Trophoblast cell (in vitro differentiated cells and primary cell): Measurements from ENCODE around the gene WDR86.

Experiments
- DNase-seq, 2 donors: peaks; one replicate each; pipeline ENCODE4 v3.0.0-alpha.2; 2016
- H2AFZ ChIP-seq: 2 replicates; pipeline ENCODE4 v1.6.1; 2013; ENCODE audit warnings: low read length, moderate library complexity, mild to moderate bottlenecking; ENCODE audit not compliant: insufficient read depth, poor library complexity
- H2AK5ac ChIP-seq: 2 replicates; pipeline ENCODE4 v1.6.1; 2013; ENCODE audit warnings: mild to moderate bottlenecking, low read length
- H2BK120ac ChIP-seq: 2 replicates; pipeline ENCODE4 v1.6.1; 2013; ENCODE audit warnings: low read length, mild to moderate bottlenecking, moderate library complexity; ENCODE audit not compliant: insufficient read depth, poor library complexity
- H2BK12ac ChIP-seq: 2 replicates; pipeline ENCODE4 v1.6.1; 2013; ENCODE audit warnings: mild to moderate bottlenecking, low read length, moderate library complexity
- H2BK5ac ChIP-seq: 2 replicates; pipeline ENCODE4 v1.6.1; 2013; ENCODE audit warnings: low read length, low read depth, moderate library complexity, mild to moderate bottlenecking; ENCODE audit not compliant: poor library complexity
- H3K14ac ChIP-seq: 2 replicates; pipeline ENCODE4 v1.6.1; 2013; ENCODE audit warnings: mild to moderate bottlenecking, low read length
- H3K18ac ChIP-seq: 2 replicates; pipeline ENCODE4 v1.6.1; 2013; ENCODE audit warnings: mild to moderate bottlenecking, low read length
- H3K23ac ChIP-seq: 2 replicates; pipeline ENCODE4 v1.6.1; 2013; ENCODE audit warnings: low read length
- H3K27ac ChIP-seq: 2 replicates; pipeline ENCODE4 v1.5.1; 2013; ENCODE audit warnings: low read depth, mild to moderate bottlenecking, inconsistent platforms, low read length, moderate library complexity
- H3K27me3 ChIP-seq: 2 replicates; pipeline ENCODE4 v1.6.1; 2013; ENCODE audit warnings: inconsistent platforms, mild to moderate bottlenecking, low read length, moderate library complexity; ENCODE audit not compliant: insufficient read depth
- H3K36me3 ChIP-seq, 2 experiments: 1 replicate in 1 of 2; 2 replicates in 1 of 2; pipeline ENCODE4 v1.6.1; 2013; ENCODE audit warnings: low read length in 2 of 2, mild to moderate bottlenecking in 2 of 2, moderate library complexity in 1 of 2; ENCODE audit not compliant: insufficient read depth in 2 of 2, control insufficient read depth in 1 of 2
- H3K4ac ChIP-seq: 2 replicates; pipeline ENCODE4 v1.6.1; 2013; ENCODE audit warnings: low read depth, mild to moderate bottlenecking, low read length, moderate library complexity
- H3K4me1 ChIP-seq, 2 experiments: 1 replicate in 1 of 2; 2 replicates in 1 of 2; pipeline ENCODE4 v1.6.1; 2013; ENCODE audit warnings: low read length in 2 of 2, mild to moderate bottlenecking in 2 of 2, moderate library complexity in 1 of 2; ENCODE audit not compliant: insufficient read depth in 2 of 2, control insufficient read depth in 1 of 2
- H3K4me2 ChIP-seq: 2 replicates; pipeline ENCODE4 v1.6.1; 2013; ENCODE audit warnings: inconsistent platforms, mild to moderate bottlenecking, low read length, moderate library complexity
- H3K4me3 ChIP-seq: 2 replicates; pipeline ENCODE4 v1.5.1; 2013; ENCODE audit warnings: mild to moderate bottlenecking, low read depth, low read length, inconsistent platforms
- H3K79me1 ChIP-seq: one replicate; pipeline ENCODE4 v1.6.1; 2013; ENCODE audit warnings: low read length
- H3K79me2 ChIP-seq: 2 replicates; pipeline ENCODE4 v1.6.1; 2013; ENCODE audit warnings: low read length, mild to moderate bottlenecking; ENCODE audit not compliant: control insufficient read depth, insufficient read depth, poor library complexity
- H3K9ac ChIP-seq: 2 replicates; pipeline ENCODE4 v1.6.1; 2013; ENCODE audit warnings: mild to moderate bottlenecking, low read length
- H3K9me3 ChIP-seq: 2 replicates; pipeline ENCODE4 v1.6.1; 2013; ENCODE audit warnings: low read depth, mild to moderate bottlenecking, control low read depth, inconsistent platforms, low read length; ENCODE audit not compliant: insufficient read depth
- H4K12ac ChIP-seq: 2 replicates; pipeline ENCODE4 v1.6.1; 2013; ENCODE audit warnings: low read depth, mild to moderate bottlenecking, low read length, moderate library complexity
- H4K8ac ChIP-seq: 2 replicates; pipeline ENCODE4 v1.6.1; 2013; ENCODE audit warnings: low read depth, mild to moderate bottlenecking, low read length, moderate library complexity
- H4K91ac ChIP-seq: one replicate; pipeline ENCODE4 v1.6.1; 2013; ENCODE audit warnings: low read depth, mild to moderate bottlenecking, low read length, moderate library complexity
- WGBS: extraction: QIAGEN DNeasy Blood & Tissue Kit; methylation state at CpG from one replicate; pipeline ENCODE4 v1.1.7; 2013; ENCODE audit warnings: missing lambda C conversion rate; ENCODE audit not compliant: insufficient read length, insufficient coverage; ENCODE audit errors: extremely low coverage; 5-methylcytosine and 5-hydroxymethylcytosine counted together

WDR86 gene

GRCh38 chr7:151390598-151391357 is 19.1 kb downstream of the WDR86 start:
- Histone ChIP-seq H3K14ac (no peak overlapping the region), H4K8ac (no peak overlapping the region), H3K4ac (no peak overlapping the region), H2AFZ (no peak overlapping the region), H3K18ac (no peak overlapping the region), H3K9ac (no peak overlapping the region), H2AK5ac (no peak overlapping the region), H3K27ac (no peak overlapping the region), H4K91ac (no peak overlapping the region), H3K79me1 (no peaks in the 10 kb centered on the region), H3K4me3 (no peak overlapping the region), H2BK5ac (no peak overlapping the region), H4K12ac (no peak overlapping the region), H3K9me3 (no peaks in the 10 kb centered on the region), H3K36me3 (peaks cover 6 to 9% of the 10 kb centered on the region in 2 experiments), H3K4me1 (peaks cover 0 to 3% of the 10 kb centered on the region in 2 experiments), H2BK12ac (no peak overlapping the region), H3K79me2 (no peaks in the 10 kb centered on the region), H3K23ac (no peak overlapping the region), H3K27me3 (no peaks in the 10 kb centered on the region), H2BK120ac (no peak overlapping the region), H3K4me2 (no peak overlapping the region)
- DNase-seq: no peak
- WGBS: no CpG with 5 or more reads among the region's 25 CpGs

- H2BK12ac ChIP-seq: no peak overlapping the region
- H3K23ac ChIP-seq: no peak overlapping the region
Measured at GRCh38 chr7:151389768-151390597, 19.9 kb downstream of the WDR86 start.

GRCh38 chr7:151389096-151389767 is 20.6 kb downstream of the WDR86 start:
- Histone ChIP-seq H2BK120ac (no peak overlapping the region), H3K18ac (no peak overlapping the region), H3K23ac (no peak overlapping the region), H3K4me3 (no peak overlapping the region), H3K9ac (no peak overlapping the region), H4K12ac (no peak overlapping the region), H3K9me3 (peaks cover 2% of the 10 kb centered on the region), H3K4ac (no peak overlapping the region), H3K27ac (no peak overlapping the region), H3K14ac (no peak overlapping the region), H4K8ac (no peak overlapping the region), H3K4me2 (no peak overlapping the region), H2AK5ac (no peak overlapping the region), H2BK5ac (no peak overlapping the region), H3K79me1 (no peaks in the 10 kb centered on the region), H4K91ac (no peak overlapping the region), H3K4me1 (no peaks in the 10 kb centered on the region), H3K36me3 (peaks cover 6 to 8% of the 10 kb centered on the region in 2 experiments), H3K27me3 (no peaks in the 10 kb centered on the region), H2BK12ac (no peak overlapping the region), H2AFZ (no peak overlapping the region), H3K79me2 (no peaks in the 10 kb centered on the region)
- no CpG with 5 or more reads among the region's 21 CpGs for WGBS
- no peak for DNase-seq

More at GRCh38 chr7:151389768-151390597, 19.9 kb downstream of the WDR86 start:
- Histone ChIP-seq H4K12ac (no peak overlapping the region), H3K27me3 (no peaks in the 10 kb centered on the region), H4K8ac (no peak overlapping the region), H3K4me2 (no peak overlapping the region), H3K14ac (no peak overlapping the region), H2BK5ac (no peak overlapping the region), H2AK5ac (no peak overlapping the region), H3K27ac (no peak overlapping the region), H3K79me2 (no peaks in the 10 kb centered on the region), H4K91ac (no peak overlapping the region), H3K79me1 (no peaks in the 10 kb centered on the region), H3K4me1 (peaks cover 0 to 2% of the 10 kb centered on the region in 2 experiments), H3K4me3 (no peak overlapping the region), H3K9me3 (peaks cover under 1% of the 10 kb centered on the region), H2BK120ac (no peak overlapping the region), H2AFZ (no peak overlapping the region), H3K18ac (no peak overlapping the region), H3K9ac (no peak overlapping the region), H3K36me3 (peaks cover 6 to 8% of the 10 kb centered on the region in 2 experiments), H3K4ac (no peak overlapping the region)
- no CpG with 5 or more reads among the region's 24 CpGs for WGBS
- no peak for DNase-seq

- no peaks in the 10 kb centered on the region for H3K79me2 ChIP-seq
- H2AK5ac ChIP-seq: no peak overlapping the region
- H3K14ac ChIP-seq: no peak overlapping the region
- no peak overlapping the region for H4K91ac ChIP-seq
- no peaks in the 10 kb centered on the region for H3K27me3 ChIP-seq
- H4K8ac ChIP-seq: no peak overlapping the region
- WGBS: no CpG with 5 or more reads among the region's 10 CpGs
- DNase-seq: no peak
- H2BK120ac ChIP-seq: no peak overlapping the region
- H3K36me3 ChIP-seq: peaks cover 6 to 8% of the 10 kb centered on the region in 2 experiments
- H2BK12ac ChIP-seq: no peak overlapping the region
- no peak overlapping the region for H3K18ac ChIP-seq
- H2AFZ ChIP-seq: no peak overlapping the region
- no peak overlapping the region for H2BK5ac ChIP-seq
- H3K4ac ChIP-seq: no peak overlapping the region
- H3K23ac ChIP-seq: no peak overlapping the region
- no peaks in the 10 kb centered on the region for H3K4me1 ChIP-seq
- H3K79me1 ChIP-seq: no peaks in the 10 kb centered on the region
- no peak overlapping the region for H3K4me3 ChIP-seq
- H3K4me2 ChIP-seq: no peak overlapping the region
- H4K12ac ChIP-seq: no peak overlapping the region
- no peak overlapping the region for H3K27ac ChIP-seq
- peaks cover 2% of the 10 kb centered on the region for H3K9me3 ChIP-seq
- H3K9ac ChIP-seq: no peak overlapping the region
Measured at GRCh38 chr7:151388430-151388829, 21.4 kb downstream of the WDR86 start.
